IMR-90 (cell line): ENCODE data around the gene PTK7. TPM values are rescaled to one million over a fixed set of nuclear protein-coding genes. Genes with fewer than 3 reads are reported as not detected.

Experiments
- ATAC-seq: fragments of 200-7000 bp; cut with Tn5 transposase; 2 replicates; pipeline ENCODE4 v1.9.1; 2020; ENCODE audit warnings: low read depth, mild to moderate bottlenecking, moderate library complexity
- BruUV-seq: library from RNA; stranded (reverse); fragments of 400-500 nt; replicated peaks from 2 replicates; lab custom pipeline; 2021; lab: Mats Ljungman, UMichigan
- CTCF ChIA-PET: fragments of 300-600 bp; formaldehyde crosslinking; extraction: SDS; loops from one replicate; lab custom pipeline; 2021; ENCODE audit warnings: antibody characterized with exemption; lab: Yijun Ruan, JAX
- POLR2A ChIA-PET: fragments of 300-600 bp; sonication (Branson Sonifier 250); formaldehyde crosslinking; loops from one replicate; lab custom pipeline; 2022; ENCODE audit warnings: antibody characterized with exemption; ENCODE audit not compliant: unreplicated experiment; lab: Charles Lee
- DNase-seq: peaks from one replicate; pipeline ENCODE4 v3.0.0; 2013
- H2AFZ ChIP-seq: replicated peaks from 2 replicates; pipeline ENCODE3; 2013; ENCODE audit warnings: low read length, mild to moderate bottlenecking; ENCODE audit not compliant: poor library complexity
- H2AK5ac ChIP-seq: 2 replicates; pipeline ENCODE4 v1.6.1; 2013; ENCODE audit warnings: low read depth, low read length, inconsistent platforms
- H2AK9ac ChIP-seq: replicated peaks from 2 replicates; pipeline ENCODE3; 2013; ENCODE audit warnings: mild to moderate bottlenecking, low read depth, low read length, moderate library complexity; ENCODE audit not compliant: poor library complexity
- H2BK120ac ChIP-seq: 2 replicates; pipeline ENCODE4 v1.6.1; 2013; ENCODE audit warnings: low read depth, low read length, inconsistent platforms
- H2BK15ac ChIP-seq: 3 replicates; pipeline ENCODE4 v1.6.1; 2013; ENCODE audit warnings: low read depth, low read length, inconsistent platforms
- H2BK20ac ChIP-seq: 2 replicates; pipeline ENCODE4 v1.6.1; 2013; ENCODE audit warnings: low read depth, mild to moderate bottlenecking, inconsistent platforms, low read length, moderate library complexity
- H2BK5ac ChIP-seq: 2 replicates; pipeline ENCODE4 v1.6.1; 2013; ENCODE audit warnings: mild to moderate bottlenecking, low read depth, low read length, inconsistent platforms; ENCODE audit not compliant: poor library complexity, severe bottlenecking
- H3K14ac ChIP-seq: replicated peaks from 2 replicates; pipeline ENCODE4 v1.6.1; 2013; ENCODE audit warnings: low read depth, low read length, inconsistent platforms
- H3K18ac ChIP-seq: 2 replicates; pipeline ENCODE4 v1.6.1; 2013; ENCODE audit warnings: low read depth, low read length, control low read depth
- H3K23ac ChIP-seq: 2 replicates; pipeline ENCODE4 v1.6.1; 2013; ENCODE audit warnings: low read depth, low read length, inconsistent platforms
- H3K27ac ChIP-seq: 2 replicates; pipeline ENCODE4 v1.5.1; 2013; ENCODE audit warnings: mild to moderate bottlenecking, control low read depth, low read length; ENCODE audit not compliant: insufficient read depth
- H3K27me3 ChIP-seq: 2 replicates; pipeline ENCODE4 v1.6.1; 2013; ENCODE audit warnings: low read length; ENCODE audit not compliant: control insufficient read depth, insufficient read depth
- H3K36me3 ChIP-seq: 2 replicates; pipeline ENCODE4 v1.6.1; 2013; ENCODE audit warnings: low read length, mixed read lengths; ENCODE audit not compliant: control insufficient read depth, insufficient read depth
- H3K4ac ChIP-seq: 2 replicates; pipeline ENCODE4 v1.6.1; 2013; ENCODE audit warnings: low read depth, low read length, inconsistent platforms
- H3K4me1 ChIP-seq: 2 replicates; pipeline ENCODE4 v1.6.1; 2013; ENCODE audit warnings: low read length, mixed read lengths; ENCODE audit not compliant: control insufficient read depth, insufficient read depth
- H3K4me2 ChIP-seq: 2 replicates; pipeline ENCODE4 v1.6.1; 2013; ENCODE audit warnings: low read depth, mild to moderate bottlenecking, control low read depth, low read length, moderate library complexity
- H3K4me3 ChIP-seq: 2 replicates; pipeline ENCODE4 v1.5.1; 2013; ENCODE audit warnings: low read depth, mild to moderate bottlenecking, control low read depth, low read length, moderate library complexity; ENCODE audit not compliant: insufficient read depth
- H3K56ac ChIP-seq: 2 replicates; pipeline ENCODE4 v1.6.1; 2013; ENCODE audit warnings: low read length, inconsistent platforms; ENCODE audit not compliant: insufficient read depth; ENCODE audit errors: extremely low read depth
- H3K79me1 ChIP-seq, 2 experiments: 2 replicates each; pipeline ENCODE4 v1.6.1; 2013; ENCODE audit warnings: low read length in 2 of 2, inconsistent platforms in 1 of 2, low read depth in 1 of 2
- H3K9ac ChIP-seq: 2 replicates; pipeline ENCODE4 v1.6.1; 2013; ENCODE audit warnings: low read depth, low read length, control low read depth
- H3K9me1 ChIP-seq: 2 replicates; pipeline ENCODE4 v1.6.1; 2013; ENCODE audit warnings: low read length, inconsistent platforms; ENCODE audit not compliant: insufficient read depth
- H3K9me3 ChIP-seq: 2 replicates; pipeline ENCODE4 v1.6.1; 2013; ENCODE audit warnings: low read length; ENCODE audit not compliant: control insufficient read depth, insufficient read depth
- H4K20me1 ChIP-seq: 2 replicates; pipeline ENCODE4 v1.6.1; 2013; ENCODE audit warnings: low read length, inconsistent platforms; ENCODE audit not compliant: insufficient read depth
- H4K5ac ChIP-seq: 2 replicates; pipeline ENCODE4 v1.6.1; 2013; ENCODE audit warnings: mild to moderate bottlenecking, low read depth, low read length, control low read depth
- H4K8ac ChIP-seq, 2 experiments: 2 replicates each; pipeline ENCODE4 v1.6.1; 2013; ENCODE audit warnings: low read depth in 2 of 2, low read length in 2 of 2, control low read depth in 1 of 2, inconsistent platforms in 1 of 2
- H4K91ac ChIP-seq: 2 replicates; pipeline ENCODE4 v1.6.1; 2013; ENCODE audit warnings: low read depth, low read length, inconsistent platforms; ENCODE audit not compliant: insufficient read depth
- CEBPB ChIP-seq: IDR thresholded peaks from 2 replicates; pipeline ENCODE4 v1.6.1; 2012; ENCODE audit warnings: low read depth, low read length, improper control_type of control experiment
- CHD1 ChIP-seq: IDR thresholded peaks from 2 replicates; pipeline ENCODE4 v1.6.1; 2012; ENCODE audit warnings: low read depth, low read length, improper control_type of control experiment
- MAFK ChIP-seq: IDR thresholded peaks from 2 replicates; pipeline ENCODE4 v1.6.1; 2012; ENCODE audit warnings: low read depth, low read length, improper control_type of control experiment
- RCOR1 ChIP-seq: IDR thresholded peaks from 2 replicates; pipeline ENCODE4 v1.6.1; 2012; ENCODE audit warnings: mild to moderate bottlenecking, low read length, improper control_type of control experiment; ENCODE audit not compliant: insufficient replicate concordance
- SMC3 ChIP-seq: fragments of 150-350 bp; IDR thresholded peaks from 2 replicates; pipeline ENCODE4 v1.6.1; 2016; ENCODE audit warnings: low read depth, mild to moderate bottlenecking, antibody characterized with exemption, low read length, moderate library complexity
- USF2 ChIP-seq: fragments of 150-350 bp; IDR thresholded peaks from 2 replicates; pipeline ENCODE4 v1.6.1; 2017; ENCODE audit warnings: mild to moderate bottlenecking, antibody characterized with exemption, low read length, low read depth
- WGBS, 2 experiments: methylation state at CpG; one replicate each; pipeline versions ENCODE4 v1.1.5 to v1.1.7; 2013; ENCODE audit warnings: missing lambda C conversion rate in 2 of 2; ENCODE audit not compliant: insufficient read length in 1 of 2; ENCODE audit errors: extremely low coverage in 2 of 2; 5-methylcytosine and 5-hydroxymethylcytosine counted together
- dilution Hi-C: fragments of 300-500 bp; cut with HindIII; formaldehyde crosslinking; loops from one replicate; pipeline ENCODE4 v1.14.3; 2018; ENCODE audit warnings: low sequenced_read_pairs; ENCODE audit not compliant: unreplicated experiment
- in situ Hi-C: fragments of 300-500 bp; cut with MboI; formaldehyde crosslinking; loops from 3 replicates; pipeline ENCODE4 v1.14.3; 2019; ENCODE audit warnings: low sequenced_read_pairs, inconsistent platforms, mixed read lengths
- intact Hi-C: fragments of 100-400 bp; cut with micrococcal nuclease; formaldehyde crosslinking; loops from 2 replicates; pipeline ENCODE4 v1.10.0; 2022
- polyA plus RNA-seq, 3 experiments: library from polyadenylated mRNA; depleted of rRNA; stranded (reverse); fragments of >200 nt; gene quantifications; 2 replicates each; pipeline ENCODE4 v1.2.3, GENCODE V29; 2012; ENCODE audit warnings: low replicate concordance in 1 of 3
- total RNA-seq: library from RNA; depleted of rRNA; stranded (reverse); fragments of >200 nt; gene quantifications from 2 replicates; pipeline ENCODE4 v1.2.3, GENCODE V29; 2012
- TF ChIP-seq, protein P1 (sequence below): fragments of 150-350 bp; IDR thresholded peaks from 2 replicates; pipeline ENCODE4 v1.6.1; 2016; ENCODE audit warnings: low read depth, mild to moderate bottlenecking, low read length, moderate library complexity, borderline replicate concordance

The PTK7 gene
- total and polyA plus RNA-seq, 2 of the 4 experiments (the other 2 are of a cell fraction): 47.1 to 142 TPM

DNA sequence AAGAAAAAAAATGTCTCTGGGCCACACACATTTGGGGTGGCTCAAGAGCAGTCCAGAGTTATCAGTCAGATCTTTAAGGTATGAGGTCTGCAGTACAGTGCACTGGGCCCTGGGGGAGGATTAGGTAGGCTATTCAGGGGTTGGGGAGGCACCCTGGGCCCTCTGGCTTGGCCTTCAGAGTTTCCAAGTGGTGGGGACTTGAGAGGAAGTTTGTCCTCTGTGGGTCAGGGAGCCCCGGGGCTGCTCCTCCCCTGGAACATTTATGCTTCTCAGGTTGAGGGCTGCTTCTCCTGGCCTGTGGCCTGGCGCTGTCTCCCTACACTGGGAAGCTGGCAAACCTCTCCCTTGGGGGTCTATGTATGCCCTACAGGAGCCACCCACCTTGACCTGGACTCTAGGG is 46.0 kb downstream of the PTK7 start:
- Histone ChIP-seq H3K9me1 (peaks cover 53% of the 10 kb centered on the region), H3K9me3 (no peaks in the 10 kb centered on the region), H3K27me3 (no peaks in the 10 kb centered on the region), H3K79me1 (peaks cover 44 to 91% of the 10 kb centered on the region in 2 experiments), H3K14ac (peak overlapping the region; percentile 69), H2BK15ac (peak overlapping the region; percentile 57; the same call in 1 of the 3 replicates), H2BK120ac (peak overlapping the region; percentile 83), H4K20me1 (peaks cover 34% of the 10 kb centered on the region), H2AFZ (no peak overlapping the region), H2AK5ac (peak overlapping the region; percentile 78; the same call in 1 of the 2 replicates), H3K56ac (no peak overlapping the region), H3K4me3 (no peak overlapping the region), H3K4me1 (peaks cover 61% of the 10 kb centered on the region), H4K8ac (peak overlapping the region; percentile 23 to 85; a peak in 3 of 4 replicates), H4K91ac (peak overlapping the region; percentile 87), H3K27ac (peak overlapping the region; percentile 86), H3K36me3 (no peaks in the 10 kb centered on the region), H2AK9ac (peak overlapping the region; percentile 80), H2BK20ac (peak overlapping the region; percentile 57), H3K23ac (peak overlapping the region; percentile 84), H3K4ac (peak overlapping the region; percentile 91), H3K9ac (no peak overlapping the region), H3K18ac (peak overlapping the region; percentile 62), H4K5ac (peak overlapping the region; percentile 80), H2BK5ac (peak overlapping the region; percentile 88), H3K4me2 (no peak overlapping the region)
- in situ Hi-C loops (no loop called here), dilution Hi-C loops (no loop called here), intact Hi-C loops (no loop called here)
- ATAC-seq: no peak
- TF ChIP-seq MAFK: no peak
- no peak for TF ChIP-seq USF2
- no peak for TF ChIP-seq CEBPB
- TF ChIP-seq, protein P1, sequence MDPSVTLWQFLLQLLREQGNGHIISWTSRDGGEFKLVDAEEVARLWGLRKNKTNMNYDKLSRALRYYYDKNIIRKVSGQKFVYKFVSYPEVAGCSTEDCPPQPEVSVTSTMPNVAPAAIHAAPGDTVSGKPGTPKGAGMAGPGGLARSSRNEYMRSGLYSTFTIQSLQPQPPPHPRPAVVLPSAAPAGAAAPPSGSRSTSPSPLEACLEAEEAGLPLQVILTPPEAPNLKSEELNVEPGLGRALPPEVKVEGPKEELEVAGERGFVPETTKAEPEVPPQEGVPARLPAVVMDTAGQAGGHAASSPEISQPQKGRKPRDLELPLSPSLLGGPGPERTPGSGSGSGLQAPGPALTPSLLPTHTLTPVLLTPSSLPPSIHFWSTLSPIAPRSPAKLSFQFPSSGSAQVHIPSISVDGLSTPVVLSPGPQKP: no peak
- no peak for TF ChIP-seq RCOR1
- TF ChIP-seq CHD1: no peak
- no peak for TF ChIP-seq SMC3
- ChIA-PET POLR2A (no interaction called here), CTCF (no interaction called here)
- no peak for DNase-seq
- WGBS, 2 experiments: 86% methylated on average over 1 of the region's 2 CpGs; no CpG with 5 or more reads in 1 of the 2 experiments
- BruUV-seq: no TSS peak
